ENCODE results near the gene TBC1D1. TPM values are rescaled to one million over a fixed set of nuclear protein-coding genes. Genes with fewer than 3 reads are reported as not detected.
A peak's percentile ranks its signal among the peaks of the same experiment; 100 is the strongest.

The TBC1D1 gene
- total RNA-seq, 1 donor from 2014 or later = 181 TPM

GRCh38 chr4:38080061-38080974, 189.4 kb downstream of the TBC1D1 start:
- no peak for DNase-seq (ENCODE audit: low read depth)

GRCh38 chr4:38082021-38082420, 191.1 kb downstream of the TBC1D1 start:
- no peak for DNase-seq (ENCODE audit: low read depth)

GRCh38 chr4:38082424-38083385, 191.8 kb downstream of the TBC1D1 start:
- DNase-seq (ENCODE audit: low read depth) = peak; percentile 69

GRCh38 chr4:38084877-38085711, 194.2 kb downstream of the TBC1D1 start:
- DNase-seq (ENCODE audit: low read depth) = no peak

- DNase-seq (ENCODE audit: low read depth) = no peak
Measured at GRCh38 chr4:38085751-38086150, 194.9 kb downstream of the TBC1D1 start.

GRCh38 chr4:38086151-38086848, 195.4 kb downstream of the TBC1D1 start:
- no peak for DNase-seq (ENCODE audit: low read depth)

GRCh38 chr4:38086849-38087226, 196.0 kb downstream of the TBC1D1 start:
- no peak for DNase-seq (ENCODE audit: low read depth)

GRCh38 chr4:38088321-38088720, 197.4 kb downstream of the TBC1D1 start:
- DNase-seq (ENCODE audit: low read depth) = no peak

GRCh38 chr4:38089961-38090360, 199.1 kb downstream of the TBC1D1 start:
- DNase-seq (ENCODE audit: low read depth) = no peak

- DNase-seq (ENCODE audit: low read depth) = no peak
Measured at GRCh38 chr4:38090455-38091246, 199.8 kb downstream of the TBC1D1 start.

- peak; percentile 57 for DNase-seq (ENCODE audit: low read depth)
Measured at GRCh38 chr4:38091636-38092035, 200.8 kb downstream of the TBC1D1 start.

GRCh38 chr4:38092701-38093100, 201.8 kb downstream of the TBC1D1 start:
- DNase-seq (ENCODE audit: low read depth) = peak; percentile 66

- no peak for DNase-seq (ENCODE audit: low read depth)
Measured at GRCh38 chr4:38094419-38094818, 203.5 kb downstream of the TBC1D1 start.

- DNase-seq (ENCODE audit: low read depth) = no peak
Measured at GRCh38 chr4:38095691-38096090, 204.8 kb downstream of the TBC1D1 start.

- no peak for DNase-seq (ENCODE audit: low read depth)
Measured at GRCh38 chr4:38097818-38098217, 206.9 kb downstream of the TBC1D1 start.

- DNase-seq (ENCODE audit: low read depth) = no peak
Measured at GRCh38 chr4:38099020-38099600, 208.2 kb downstream of the TBC1D1 start.

GRCh38 chr4:38099908-38100407, 209.1 kb downstream of the TBC1D1 start:
- DNase-seq (ENCODE audit: low read depth) = no peak

GRCh38 chr4:38100474-38101255, 209.8 kb downstream of the TBC1D1 start:
- no peak for DNase-seq (ENCODE audit: low read depth)

- no peak for DNase-seq (ENCODE audit: low read depth)
Measured at GRCh38 chr4:38101563-38101962, 210.7 kb downstream of the TBC1D1 start.
